ENCODE measurements around the gene OBSCN.

Gene OBSCN, protein sequence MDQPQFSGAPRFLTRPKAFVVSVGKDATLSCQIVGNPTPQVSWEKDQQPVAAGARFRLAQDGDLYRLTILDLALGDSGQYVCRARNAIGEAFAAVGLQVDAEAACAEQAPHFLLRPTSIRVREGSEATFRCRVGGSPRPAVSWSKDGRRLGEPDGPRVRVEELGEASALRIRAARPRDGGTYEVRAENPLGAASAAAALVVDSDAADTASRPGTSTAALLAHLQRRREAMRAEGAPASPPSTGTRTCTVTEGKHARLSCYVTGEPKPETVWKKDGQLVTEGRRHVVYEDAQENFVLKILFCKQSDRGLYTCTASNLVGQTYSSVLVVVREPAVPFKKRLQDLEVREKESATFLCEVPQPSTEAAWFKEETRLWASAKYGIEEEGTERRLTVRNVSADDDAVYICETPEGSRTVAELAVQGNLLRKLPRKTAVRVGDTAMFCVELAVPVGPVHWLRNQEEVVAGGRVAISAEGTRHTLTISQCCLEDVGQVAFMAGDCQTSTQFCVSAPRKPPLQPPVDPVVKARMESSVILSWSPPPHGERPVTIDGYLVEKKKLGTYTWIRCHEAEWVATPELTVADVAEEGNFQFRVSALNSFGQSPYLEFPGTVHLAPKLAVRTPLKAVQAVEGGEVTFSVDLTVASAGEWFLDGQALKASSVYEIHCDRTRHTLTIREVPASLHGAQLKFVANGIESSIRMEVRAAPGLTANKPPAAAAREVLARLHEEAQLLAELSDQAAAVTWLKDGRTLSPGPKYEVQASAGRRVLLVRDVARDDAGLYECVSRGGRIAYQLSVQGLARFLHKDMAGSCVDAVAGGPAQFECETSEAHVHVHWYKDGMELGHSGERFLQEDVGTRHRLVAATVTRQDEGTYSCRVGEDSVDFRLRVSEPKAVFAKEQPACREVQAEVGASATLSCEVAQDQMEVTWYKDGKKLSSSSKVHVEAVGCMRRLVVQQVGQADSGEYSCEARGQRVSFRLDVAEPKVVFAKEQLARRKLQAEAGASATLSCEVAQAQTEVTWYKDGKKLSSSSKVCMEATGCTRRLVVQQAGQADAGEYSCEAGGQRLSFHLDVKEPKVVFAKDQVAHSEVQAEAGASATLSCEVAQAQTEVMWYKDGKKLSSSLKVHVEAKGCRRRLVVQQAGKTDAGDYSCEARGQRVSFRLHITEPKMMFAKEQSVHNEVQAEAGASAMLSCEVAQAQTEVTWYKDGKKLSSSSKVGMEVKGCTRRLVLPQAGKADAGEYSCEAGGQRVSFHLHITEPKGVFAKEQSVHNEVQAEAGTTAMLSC (N-terminal part only)

DNA sequence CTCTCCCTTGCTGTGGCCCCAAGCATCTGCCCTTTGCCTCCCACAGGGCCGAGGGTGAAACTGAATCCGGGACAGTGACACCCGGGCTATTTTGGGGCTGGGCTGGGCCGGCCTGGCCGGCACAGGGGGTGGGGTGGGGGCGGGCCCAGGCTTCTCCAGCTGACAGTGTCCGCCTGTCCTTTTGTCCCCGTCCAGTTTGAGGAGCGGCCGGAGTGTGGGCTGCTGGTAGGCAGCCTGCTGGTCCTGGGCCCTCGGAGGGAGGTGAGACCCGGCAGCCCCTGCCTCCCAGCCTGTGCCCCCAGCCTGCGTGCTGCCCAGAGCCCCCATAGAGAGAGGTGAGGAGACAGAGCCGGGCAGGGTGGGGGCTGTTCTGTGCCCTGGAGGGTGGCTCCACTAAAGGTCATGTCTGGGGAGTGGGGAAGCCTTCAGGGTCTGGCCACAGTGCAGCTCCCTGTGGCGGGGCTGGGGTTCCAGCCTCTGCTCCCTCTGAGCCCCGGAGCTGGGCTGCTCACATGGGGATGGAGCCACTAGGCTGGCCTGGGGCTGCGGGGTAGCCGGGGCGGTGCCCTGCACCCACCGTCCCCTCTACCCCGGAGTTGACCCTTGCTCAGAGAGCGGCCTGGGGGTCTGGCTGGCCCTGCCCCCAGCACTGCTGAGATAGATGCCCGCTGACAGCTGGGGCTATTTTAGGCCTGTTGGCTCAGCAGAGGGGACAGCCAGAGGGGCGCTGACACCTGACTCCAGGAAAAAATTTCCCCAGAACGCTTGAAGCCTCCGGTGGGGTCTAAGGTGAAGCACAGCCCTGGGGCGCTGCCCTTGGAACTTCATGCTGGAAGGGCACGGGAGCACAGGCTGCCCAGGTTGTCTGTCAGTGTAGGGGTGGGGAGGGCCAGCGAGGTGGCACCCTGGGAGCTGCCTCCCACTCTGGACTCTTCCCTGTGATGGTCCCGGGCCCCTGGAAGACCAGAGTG lies at the start of gene OBSCN:
OBSCN (plus strand) TSS at position 194 of the 971 bp plus-strand sequence. CDS start 3,740 bp downstream, outside the sequence.
- DNase-seq (ENCODE audit: low spot score) = no peak

DNA sequence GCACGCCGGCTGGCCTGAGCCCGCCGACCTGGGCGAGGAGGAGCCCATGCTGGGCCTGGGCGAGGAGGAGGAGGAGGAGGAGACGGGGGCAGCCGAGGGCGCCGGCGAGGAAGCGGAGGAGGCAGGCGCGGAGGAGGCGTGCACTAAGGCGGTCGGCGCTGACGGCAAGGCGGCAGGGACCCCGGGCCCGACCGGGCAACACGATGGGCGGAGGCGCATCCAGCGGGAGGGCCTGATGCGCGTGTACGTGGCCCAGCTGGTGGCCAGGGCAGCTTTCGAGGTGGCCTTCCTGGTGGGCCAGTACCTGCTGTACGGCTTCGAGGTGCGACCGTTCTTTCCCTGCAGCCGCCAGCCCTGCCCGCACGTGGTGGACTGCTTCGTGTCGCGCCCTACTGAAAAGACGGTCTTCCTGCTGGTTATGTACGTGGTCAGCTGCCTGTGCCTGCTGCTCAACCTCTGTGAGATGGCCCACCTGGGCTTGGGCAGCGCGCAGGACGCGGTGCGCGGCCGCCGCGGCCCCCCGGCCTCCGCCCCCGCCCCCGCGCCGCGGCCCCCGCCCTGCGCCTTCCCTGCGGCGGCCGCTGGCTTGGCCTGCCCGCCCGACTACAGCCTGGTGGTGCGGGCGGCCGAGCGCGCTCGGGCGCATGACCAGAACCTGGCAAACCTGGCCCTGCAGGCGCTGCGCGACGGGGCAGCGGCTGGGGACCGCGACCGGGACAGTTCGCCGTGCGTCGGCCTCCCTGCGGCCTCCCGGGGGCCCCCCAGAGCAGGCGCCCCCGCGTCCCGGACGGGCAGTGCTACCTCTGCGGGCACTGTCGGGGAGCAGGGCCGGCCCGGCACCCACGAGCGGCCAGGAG lies 49.5 kb upstream of the OBSCN start:
- DNase-seq (ENCODE audit: low spot score) = no peak

DNA sequence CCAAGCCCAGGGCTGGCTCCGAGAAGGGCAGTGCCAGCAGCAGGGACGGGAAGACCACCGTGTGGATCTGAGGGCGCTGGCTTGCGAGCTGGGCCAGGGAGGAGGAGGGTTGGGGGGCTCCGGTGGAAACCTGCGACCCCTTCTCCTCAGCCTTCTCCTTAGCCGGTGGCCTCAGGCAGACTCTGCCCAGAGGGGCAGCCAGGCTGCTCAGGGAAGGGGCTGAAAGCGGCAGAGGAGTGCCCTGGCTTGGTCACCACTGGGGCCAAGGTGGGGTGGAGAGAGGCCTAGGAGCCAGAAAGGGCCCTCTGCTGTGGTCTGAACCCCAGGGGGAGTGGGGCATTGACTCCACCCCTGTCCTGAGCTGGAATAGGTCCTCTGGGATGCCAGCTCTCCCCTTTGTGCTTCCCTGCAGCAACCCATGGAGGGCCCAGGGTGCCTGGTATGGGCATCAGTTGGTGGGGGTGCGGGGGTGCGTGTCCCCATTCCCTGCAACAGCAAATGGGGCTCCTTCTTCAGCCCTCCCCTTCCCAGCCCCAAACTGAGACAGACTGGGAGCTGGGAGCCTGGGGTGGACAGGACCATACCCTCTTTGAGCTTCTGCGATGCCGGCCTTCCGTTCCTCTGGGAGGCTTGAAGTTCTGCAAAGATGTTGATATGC lies 48.7 kb upstream of the OBSCN start:
- DNase-seq (ENCODE audit: low spot score) = no peak

DNA sequence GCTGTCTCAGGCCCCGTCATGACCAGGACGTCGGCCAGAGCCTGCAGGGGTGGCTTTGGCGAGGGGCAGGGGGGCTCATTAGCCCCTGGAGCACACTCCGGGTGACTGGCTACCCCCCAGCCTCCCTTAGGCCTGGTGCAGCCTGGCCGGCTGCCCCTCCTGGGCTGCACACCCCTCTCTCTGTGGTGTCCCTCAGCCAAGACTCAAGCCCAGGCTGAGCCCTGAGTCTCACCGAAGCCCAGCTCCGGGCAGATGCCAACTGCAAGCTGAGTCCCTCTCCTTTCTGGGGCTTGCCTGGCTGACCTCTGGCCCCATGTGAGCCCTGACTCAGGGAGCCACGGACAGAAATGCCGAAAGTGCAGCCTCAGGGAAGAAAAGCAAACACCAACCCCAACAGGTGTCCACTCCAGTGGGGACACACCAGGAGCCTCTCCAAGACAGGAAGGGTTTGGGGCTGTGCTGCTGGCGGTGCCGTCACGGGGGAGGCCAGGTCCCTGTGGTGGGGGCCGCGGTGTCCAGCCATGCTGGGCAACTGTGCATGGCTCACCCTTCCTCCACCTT lies 47.6 kb upstream of the OBSCN start:
- no peak for DNase-seq (ENCODE audit: low spot score)

DNA sequence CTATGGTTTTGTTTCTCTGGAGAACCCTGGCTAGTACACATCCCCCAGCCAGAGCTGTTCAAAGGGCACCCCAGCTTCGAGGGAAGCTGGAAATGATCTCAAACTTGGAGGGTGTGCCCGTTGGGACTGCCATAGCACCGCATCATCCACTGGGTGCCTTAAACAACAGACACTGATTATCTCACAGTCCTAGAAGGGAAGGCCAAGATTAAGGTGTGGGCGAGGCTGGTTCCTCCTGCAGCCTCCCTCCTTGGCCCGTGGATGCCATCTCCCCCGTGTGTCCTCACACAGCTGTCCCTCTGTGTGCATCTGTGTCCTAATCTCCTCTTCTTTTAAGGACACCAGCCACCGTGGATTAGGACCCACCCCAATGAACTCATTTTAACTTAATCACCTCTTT lies 46.5 kb upstream of the OBSCN start:
- no peak for DNase-seq (ENCODE audit: low spot score)

DNA sequence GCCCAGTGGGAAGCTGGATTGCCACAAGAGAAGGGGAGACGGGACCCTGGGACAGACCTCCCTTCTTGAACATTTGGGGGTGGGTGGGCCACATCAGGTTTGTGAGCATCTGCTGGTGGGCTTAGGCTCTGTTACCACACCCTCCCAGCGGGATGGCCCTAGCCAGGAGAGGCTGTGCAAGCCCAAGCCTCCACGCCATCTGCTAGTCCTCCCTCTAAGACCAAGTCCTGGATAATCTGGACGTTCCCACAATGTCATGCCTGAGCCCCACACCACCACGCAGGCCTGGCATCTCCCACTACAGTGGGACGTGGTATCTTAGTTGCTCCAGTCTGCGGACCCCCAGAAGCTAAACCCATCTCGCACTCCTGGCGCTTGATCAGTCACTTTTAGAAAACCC lies 46.0 kb upstream of the OBSCN start:
- no peak for DNase-seq (ENCODE audit: low spot score)

DNA sequence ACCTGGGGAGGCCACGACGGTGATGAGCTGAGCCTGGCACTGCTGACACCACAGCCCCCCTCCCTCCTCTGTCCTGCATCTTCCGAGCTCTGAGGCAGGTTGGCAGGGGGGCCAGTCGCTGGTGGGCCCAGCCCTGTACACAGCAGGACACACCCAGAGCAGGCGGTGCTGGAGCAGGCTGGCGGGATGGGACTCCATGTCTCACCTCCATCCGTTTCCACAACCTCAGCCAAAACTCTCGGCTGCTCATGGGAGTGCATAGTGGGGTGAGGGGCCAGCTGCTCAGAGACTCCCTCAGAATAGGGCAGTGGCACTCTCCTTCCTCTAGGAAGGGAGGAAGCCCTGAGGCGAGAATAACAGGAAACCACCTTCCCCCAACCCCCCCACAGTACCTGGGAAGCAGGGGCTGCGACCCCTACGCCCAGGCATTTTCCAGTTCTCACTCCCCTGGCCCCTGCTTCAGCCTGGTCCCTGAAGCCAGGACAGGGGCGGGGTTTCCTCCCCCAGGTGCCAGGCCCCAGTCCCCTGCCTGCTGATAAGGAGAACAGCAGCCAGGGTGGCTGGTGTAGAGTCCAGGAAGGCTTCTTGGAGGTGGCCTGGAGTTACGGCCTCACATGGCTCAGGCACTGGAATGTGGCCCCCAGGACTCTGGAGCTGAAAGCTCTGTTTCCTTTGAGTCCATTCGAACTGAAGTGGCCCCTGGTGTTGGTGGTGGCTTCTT lies 45.4 kb upstream of the OBSCN start:
- DNase-seq (ENCODE audit: low spot score) = no peak

DNA sequence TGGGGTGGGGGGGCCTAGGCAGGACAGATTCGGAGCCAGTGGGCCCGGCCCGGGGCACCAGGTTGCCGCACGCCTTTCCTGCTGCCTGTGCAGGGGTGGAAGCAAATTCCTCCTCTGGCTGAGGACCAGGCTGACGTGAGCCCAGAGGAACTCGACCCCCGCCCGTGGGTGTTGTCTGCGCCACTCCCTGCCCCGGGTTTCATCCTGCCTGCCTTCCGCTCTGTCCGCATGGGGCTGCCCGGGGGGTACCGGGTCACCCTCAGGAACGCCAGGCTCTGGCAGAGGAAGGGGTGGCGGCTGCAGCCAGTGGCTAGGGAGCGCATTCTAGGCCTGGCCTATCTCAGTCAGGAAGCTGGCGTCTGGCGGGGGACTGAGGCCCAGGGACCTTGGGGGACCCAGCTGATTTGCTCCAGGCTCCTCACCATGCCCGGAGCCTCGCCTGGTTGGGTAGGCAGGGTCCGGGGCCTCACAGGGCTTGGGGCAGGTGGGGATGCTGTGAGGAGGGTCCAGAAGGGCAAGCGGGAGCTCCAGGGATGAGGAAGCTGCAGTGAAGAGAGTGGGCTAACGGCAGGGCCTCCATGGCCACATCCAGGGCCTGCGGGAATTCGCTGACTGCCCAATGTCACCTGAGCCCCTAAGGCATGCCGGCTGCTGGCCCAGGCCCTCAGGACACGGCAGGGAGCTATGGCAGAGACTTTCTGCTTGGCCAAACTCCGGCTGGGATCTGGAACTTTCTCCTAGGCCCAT lies 44.7 kb upstream of the OBSCN start:
- DNase-seq (ENCODE audit: low spot score) = no peak

DNA sequence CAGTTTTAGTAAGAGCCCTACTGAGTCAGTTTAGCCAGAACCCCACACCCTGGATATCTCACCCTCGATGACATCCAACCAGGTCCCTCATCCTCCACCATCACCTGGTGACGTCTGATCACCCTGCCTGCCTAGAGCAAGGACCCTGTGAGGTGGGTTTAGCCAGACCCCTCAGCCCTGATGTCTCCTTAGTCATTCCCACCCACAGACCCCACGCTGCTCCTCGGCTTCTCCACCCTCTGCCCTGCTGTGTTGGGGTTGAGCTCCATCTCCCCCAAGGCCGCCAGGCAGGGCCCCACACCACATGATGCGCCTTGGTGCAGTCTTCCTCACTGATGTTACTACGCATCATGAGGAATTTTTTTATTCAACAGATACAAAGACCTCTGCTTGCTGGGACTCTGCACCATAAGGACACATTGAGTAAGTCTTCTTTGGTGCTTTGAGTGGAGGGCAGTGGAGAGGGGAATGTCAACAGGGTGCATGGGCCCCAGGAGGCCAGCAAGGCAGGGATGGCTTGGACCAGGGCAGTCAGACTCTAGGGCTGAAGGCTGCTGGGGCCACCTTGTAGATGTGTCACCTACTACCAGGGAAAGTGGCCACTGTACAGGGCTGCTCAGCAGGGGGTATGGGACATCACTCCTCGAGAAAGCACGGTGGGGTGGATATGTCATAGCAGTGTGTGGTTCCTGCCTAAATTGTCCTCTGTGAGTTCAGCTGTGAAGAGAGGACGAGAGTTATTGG lies 43.9 kb upstream of the OBSCN start:
- no peak for DNase-seq (ENCODE audit: low spot score)

DNA sequence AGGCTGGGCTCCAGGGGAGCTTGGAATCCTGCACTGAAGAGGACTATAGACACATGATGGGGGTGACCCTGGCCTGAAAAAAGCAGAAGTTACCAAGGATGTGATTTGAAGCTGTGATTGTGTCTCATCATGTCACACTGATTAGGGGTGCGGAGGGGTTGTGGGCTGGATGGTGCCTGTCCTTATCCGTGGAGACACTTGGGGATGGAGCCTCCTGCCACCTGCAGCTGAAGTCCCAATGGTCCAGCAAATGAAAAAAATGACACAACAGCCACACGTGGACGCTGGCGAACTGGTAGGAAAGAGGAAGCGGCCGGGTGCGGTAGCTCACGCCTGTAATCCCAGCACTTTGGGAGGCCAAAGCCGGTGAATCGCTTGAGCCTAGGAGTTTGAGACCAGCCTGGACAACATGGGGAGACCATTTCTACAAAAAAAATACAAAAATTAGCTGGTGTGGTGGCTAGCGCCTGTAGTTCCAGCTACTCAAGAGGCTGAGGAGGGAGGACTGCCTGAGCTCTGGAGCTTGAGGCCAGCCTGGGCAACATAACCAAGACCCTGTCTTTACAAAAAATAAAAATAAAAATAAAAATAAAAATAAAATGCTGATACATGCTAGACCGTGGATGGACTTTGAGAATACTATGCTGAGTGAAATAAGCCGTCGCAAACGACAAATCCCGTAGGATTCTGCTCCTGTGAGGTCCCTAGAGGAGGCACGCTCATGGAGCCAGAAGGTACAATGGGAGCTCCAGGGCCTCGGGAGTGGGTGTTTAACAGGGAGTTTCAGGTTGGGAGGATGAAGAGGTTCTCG lies 43.1 kb upstream of the OBSCN start:
- DNase-seq (ENCODE audit: low spot score) = no peak

DNA sequence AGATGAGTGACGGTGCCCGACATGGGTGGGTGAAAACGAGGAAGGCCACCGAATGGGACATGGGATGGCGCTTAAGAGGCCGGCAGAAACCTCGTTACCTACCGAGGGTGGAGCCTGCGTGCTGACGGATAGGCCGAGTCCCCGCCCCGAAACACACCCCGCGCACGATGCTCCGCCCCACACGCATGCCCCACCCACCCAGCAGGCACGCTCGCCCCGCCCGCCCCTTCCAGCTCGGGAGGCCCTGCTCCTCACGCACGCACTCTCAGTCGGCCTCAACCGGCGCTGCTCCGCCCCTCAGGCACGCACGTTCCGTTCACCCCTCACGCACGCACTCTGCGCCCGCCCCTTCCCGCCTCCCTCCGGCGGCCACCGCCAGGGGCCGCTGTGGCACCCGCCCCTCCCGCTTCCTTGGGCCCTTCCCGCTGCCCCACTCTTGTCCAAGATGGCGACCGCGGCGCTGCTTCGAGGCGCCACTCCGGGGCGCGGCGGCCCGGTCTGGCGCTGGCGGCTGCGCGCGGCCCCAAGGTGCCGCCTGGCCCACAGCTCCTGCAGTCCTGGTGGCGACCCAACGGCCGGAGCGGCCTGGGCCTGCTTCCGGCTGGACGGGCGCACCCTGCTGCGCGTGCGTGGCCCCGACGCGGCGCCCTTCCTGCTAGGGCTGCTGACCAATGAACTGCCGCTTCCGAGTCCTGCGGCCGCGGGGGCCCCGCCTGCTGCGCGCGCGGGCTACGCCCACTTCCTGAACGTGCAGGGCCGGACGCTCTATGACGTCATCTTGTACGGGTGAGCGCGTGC lies 42.3 kb upstream of the OBSCN start, which contains the start of gene IBA57:
IBA57 (plus strand) TSS at position 433 of the 798 bp plus-strand sequence; CDS start at position 446, 13 bp downstream.
- DNase-seq (ENCODE audit: low spot score) = peak; percentile 96

DNA sequence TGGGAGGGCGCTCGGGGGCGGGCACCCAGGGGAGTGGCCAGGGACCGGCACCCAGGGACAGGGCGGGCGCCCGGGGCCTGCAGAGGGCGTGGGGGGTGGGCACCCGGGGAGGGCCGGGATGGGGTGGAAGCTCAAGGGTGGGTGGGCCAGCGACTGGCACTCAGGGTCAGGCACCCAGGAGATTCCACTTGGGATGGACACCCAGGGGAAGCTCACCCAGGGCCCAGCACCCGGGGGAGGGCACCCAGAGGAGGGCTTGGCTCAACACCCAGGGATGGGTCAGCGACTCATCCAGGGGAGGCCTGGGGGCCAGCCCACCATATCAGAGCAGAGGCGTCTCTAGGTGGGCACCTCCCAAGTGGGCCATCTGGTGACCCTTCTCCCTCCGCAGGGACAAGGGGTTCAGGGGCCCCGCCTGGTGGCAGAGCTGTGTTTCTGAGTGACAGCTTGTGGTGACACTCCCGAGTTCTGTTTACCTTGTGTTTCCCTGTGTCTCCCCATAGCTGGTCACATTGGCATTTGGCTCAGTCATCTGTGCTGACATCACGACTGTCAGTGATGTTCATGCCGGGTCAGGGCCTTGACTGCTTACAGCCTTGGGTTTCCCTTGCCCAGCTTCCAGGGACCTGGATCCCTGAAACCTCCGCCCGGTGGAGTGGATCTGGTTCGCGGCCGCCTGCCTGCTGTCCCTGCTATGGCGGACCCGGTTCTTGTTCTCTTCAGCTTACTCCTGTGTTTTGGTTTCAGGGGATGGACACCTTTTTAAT lies 41.5 kb upstream of the OBSCN start:
- peak; percentile 61 for DNase-seq (ENCODE audit: low spot score)

DNA sequence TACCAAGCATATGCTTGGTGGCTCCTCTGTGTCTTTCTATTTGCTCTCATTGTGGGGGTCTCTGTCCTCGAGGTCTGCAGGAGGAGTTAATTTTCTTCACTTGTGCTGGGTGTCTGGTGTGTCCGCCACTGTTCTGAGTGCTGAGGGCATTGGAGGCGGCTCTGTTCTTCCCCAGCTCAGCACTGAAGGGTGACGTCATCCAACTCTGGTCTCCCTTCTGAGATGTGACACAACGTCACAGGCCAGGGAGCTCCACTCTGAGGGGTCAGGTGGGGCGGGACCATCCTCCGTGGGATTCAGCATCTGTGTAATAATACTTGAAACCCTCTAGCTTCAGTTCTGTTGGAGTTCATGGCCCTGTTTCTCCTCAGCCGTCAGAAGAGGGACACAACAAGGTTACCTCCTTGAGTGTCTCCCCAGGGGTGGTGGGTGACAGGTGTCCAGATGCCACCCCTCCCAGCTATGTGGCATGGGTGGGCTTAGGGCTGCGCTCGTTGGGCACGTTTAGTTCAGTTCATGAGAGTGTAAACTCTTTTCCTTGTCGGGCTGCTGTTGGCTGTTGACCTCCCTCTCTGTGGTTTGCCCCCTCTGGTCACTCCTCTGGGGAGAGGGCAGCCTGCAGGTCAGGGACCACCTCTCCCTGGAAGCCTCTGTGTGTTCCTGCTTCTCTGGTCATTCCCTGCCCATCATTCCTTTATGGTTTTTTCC lies 39.1 kb upstream of the OBSCN start:
- DNase-seq (ENCODE audit: low spot score) = no peak

DNA sequence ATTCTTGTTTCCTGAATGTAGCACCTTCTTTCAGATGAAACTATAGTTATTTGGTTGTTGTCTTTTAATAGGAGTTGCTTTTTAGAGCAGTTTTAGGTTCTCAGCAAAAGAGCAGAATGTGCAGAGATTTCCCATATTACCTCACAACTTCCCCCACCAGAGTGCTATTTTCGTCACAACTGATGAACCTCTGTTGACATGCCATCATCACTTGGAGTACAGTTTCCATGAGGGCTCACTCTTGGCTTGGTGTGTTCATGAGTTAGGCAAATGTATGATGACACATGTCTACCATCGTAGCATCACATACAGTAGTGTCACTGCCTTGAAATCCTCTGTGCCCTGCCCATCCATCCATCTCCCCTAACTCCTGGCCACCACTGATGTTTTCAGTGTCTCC lies 38.5 kb upstream of the OBSCN start:
- no peak for DNase-seq (ENCODE audit: low spot score)

Data from iPS-NIHi11 (cell line).